Esophagus muscularis mucosa (tissue), 4 donors: Measurements from ENCODE around the gene ARMCX2. TPM values are rescaled to one million over a fixed set of nuclear protein-coding genes. Genes with fewer than 3 reads are reported as not detected.

Experiments used
- DNase-seq: peaks from one replicate; pipeline ENCODE4 v3.0.0-alpha.2; 2017; ENCODE audit errors: extremely low spot score
- H3K27ac ChIP-seq, 4 donors: fragments of 200-600 bp; sonication (generic); replicated peaks in 1 of 4; 1 replicate in 3 of 4; 2 replicates in 1 of 4; pipeline ENCODE4 v1.5.1; 2016 to 2019; ENCODE audit warnings: mild to moderate bottlenecking in 1 of 4
- H3K27me3 ChIP-seq, 4 donors: fragments of 200-600 bp; sonication (generic); one replicate each; pipeline versions ENCODE4 v1.5.1 to v1.6.0; 2016 to 2019
- H3K36me3 ChIP-seq, 4 donors: fragments of 200-600 bp; sonication (generic); one replicate each; pipeline ENCODE4 v1.5.1; 2016 to 2019
- H3K4me1 ChIP-seq, 4 donors: fragments of 200-600 bp; sonication (generic); one replicate each; pipeline ENCODE4 v1.5.1; 2016 to 2019
- H3K4me3 ChIP-seq, 4 donors: fragments of 200-600 bp; sonication (generic); 1 replicate in 2 of 4; 2 replicates in 2 of 4; pipeline ENCODE4 v1.5.1; 2016 to 2019; ENCODE audit warnings: mild to moderate bottlenecking in 4 of 4, moderate library complexity in 1 of 4
- H3K9me3 ChIP-seq, 4 donors: fragments of 200-600 bp; sonication (generic); 1 replicate in 3 of 4; 2 replicates in 1 of 4; pipeline ENCODE4 v1.5.1; 2016 to 2019
- POLR2A ChIP-seq: fragments of 450-650 bp; IDR thresholded peaks from one replicate; pipeline ENCODE4 v1.6.1; 2017; ENCODE audit warnings: antibody characterized with exemption, moderate library complexity, mild to moderate bottlenecking, low read depth
- POLR2AphosphoS5 ChIP-seq, 2 donors: sonication (generic); formaldehyde crosslinking; IDR thresholded peaks; one replicate each; pipeline ENCODE4 v1.6.1; 2017; ENCODE audit warnings: antibody characterized with exemption in 2 of 2
- WGBS: methylation state at CpG from one replicate; pipeline ENCODE4 v1.1.5; 2018; 5-methylcytosine and 5-hydroxymethylcytosine counted together
- intact Hi-C: fragments of 100-400 bp; cut with DNase I; formaldehyde crosslinking; loops from one replicate; pipeline ENCODE4 v1.15.1; 2023
- small RNA-seq, 3 donors: library from RNA; depleted of rRNA; stranded (forward); fragments of <200 nt; gene quantifications; one replicate each; pipeline ENCODE3, GENCODE V24; 2016
- total RNA-seq, 4 donors: library from RNA; depleted of rRNA; stranded (reverse); fragments of >200 nt; gene quantifications; one replicate each; pipeline versions ENCODE4 v1.1.0 to v1.2.1, GENCODE V29; 2016

Gene ARMCX2
- total RNA-seq, 4 donors from 2014 or later = 15.0 to 55.0 (median 30.6) TPM

- no peak for DNase-seq
- no peaks in the 10 kb centered on the region for H3K9me3 ChIP-seq
- no peak overlapping the region for H3K4me3 ChIP-seq
- H3K4me1 ChIP-seq = no peaks in the 10 kb centered on the region
- no peak overlapping the region for H3K27ac ChIP-seq
- no peaks in the 10 kb centered on the region for H3K36me3 ChIP-seq
- TF ChIP-seq POLR2AphosphoS5 (IDR thresholded peaks at IDR 0.05) = no peak
- TF ChIP-seq POLR2A = no peak
- WGBS = 36% methylated on average over 1 of the region's 1 CpG
- intact Hi-C loops = no loop called here
- H3K27me3 ChIP-seq = no peaks in the 10 kb centered on the region
Measured at GRCh38 chrX:101605728-101606127, 53.9 kb downstream of the ARMCX2 start.

Small RNA genes lying within 50 kb of the gene (small RNA-seq; reads per million reads assigned to genes)
- 0 to 0.17 (median 0) reads per million in 3 donors for gene RNU6-30P
- gene RNU6-587P = 0 reads per million in 3 donors

Other genes with a start within 250 kb of the ARMCX2 start
- 10 to 100 TPM in 2 of 4 donors, 1 to 10 TPM in 2; 4.2 to 12.3 (median 8.4) TPM for gene ARMCX4, start 174.4 kb downstream of the ARMCX2 start, total RNA-seq
- 10 to 100 TPM; 25.7 to 37.9 (median 33.7) TPM for gene ARMCX1, start 109.3 kb downstream of the ARMCX2 start, total RNA-seq
- gene ARMCX6, start 41.9 kb downstream of the ARMCX2 start, total RNA-seq = 10 to 100 TPM in 3 of 4 donors, 1 to 10 TPM in 1; 6.6 to 17.2 (median 14.4) TPM
- gene ARMCX3, start 36.7 kb downstream of the ARMCX2 start, total RNA-seq = 10 to 100 TPM; 38.2 to 52.5 (median 49.9) TPM